Liver (tissue), 9 donors: ENCODE results near the gene RSPRY1. TPM values are rescaled to one million over a fixed set of nuclear protein-coding genes. Genes with fewer than 3 reads are reported as not detected.

Experiments
- DNase-seq: peaks from one replicate; pipeline ENCODE4 v3.0.0-alpha.2; 2017; ENCODE audit warnings: low spot score
- H3K27ac ChIP-seq, 2 donors: one replicate each; pipeline ENCODE4 v1.7.0; 2013; ENCODE audit warnings: inconsistent platforms in 2 of 2, low read length in 2 of 2, control low read depth in 1 of 2, low read depth in 1 of 2, mild to moderate bottlenecking in 1 of 2
- H3K27me3 ChIP-seq, 4 donors: one replicate each; pipeline versions ENCODE4 v1.6.1 to v1.7.0; 2013; ENCODE audit warnings: low read length in 3 of 4, inconsistent platforms in 1 of 4, mild to moderate bottlenecking in 1 of 4, moderate library complexity in 1 of 4; ENCODE audit not compliant: control insufficient read depth in 4 of 4, insufficient read depth in 4 of 4
- H3K36me3 ChIP-seq, 4 donors: one replicate each; pipeline versions ENCODE4 v1.6.1 to v1.7.0; 2013; ENCODE audit warnings: low read length in 3 of 4, mild to moderate bottlenecking in 3 of 4, low read depth in 1 of 4, moderate library complexity in 1 of 4; ENCODE audit not compliant: control insufficient read depth in 4 of 4, insufficient read depth in 3 of 4
- H3K4me1 ChIP-seq, 4 donors: one replicate each; pipeline versions ENCODE4 v1.6.1 to v1.7.0; 2013; ENCODE audit warnings: low read length in 3 of 4, mild to moderate bottlenecking in 3 of 4, moderate library complexity in 1 of 4; ENCODE audit not compliant: control insufficient read depth in 4 of 4, insufficient read depth in 4 of 4
- H3K4me3 ChIP-seq, 3 donors: one replicate each; pipeline versions ENCODE4 v1.6.1 to v1.7.0; 2013; ENCODE audit warnings: low read length in 3 of 3, control low read depth in 1 of 3, low read depth in 1 of 3, mild to moderate bottlenecking in 1 of 3
- H3K9ac ChIP-seq, 2 donors: one replicate each; pipeline ENCODE4 v1.7.0; 2013; ENCODE audit warnings: low read length in 2 of 2, mild to moderate bottlenecking in 2 of 2, moderate library complexity in 2 of 2, control low read depth in 1 of 2, low read depth in 1 of 2
- H3K9me3 ChIP-seq, 4 donors: one replicate each; pipeline versions ENCODE4 v1.6.1 to v1.7.0; 2013; ENCODE audit warnings: low read length in 3 of 4; ENCODE audit not compliant: control insufficient read depth in 4 of 4
- ATF3 ChIP-seq: IDR thresholded peaks from 2 replicates; pipeline ENCODE4 v1.6.1; 2016; ENCODE audit warnings: antibody characterized with exemption
- CTCF ChIP-seq: fragments of 150-350 bp; IDR thresholded peaks from 2 replicates; pipeline ENCODE4 v1.5.1; 2017; ENCODE audit warnings: improper control_type of control experiment, low read depth, low read length; ENCODE audit not compliant: missing input control
- EGR1 ChIP-seq, 2 donors: IDR thresholded peaks; 2 replicates each; pipeline ENCODE4 v1.6.1; 2016 to 2018; ENCODE audit warnings: antibody characterized with exemption in 2 of 2, low read depth in 2 of 2
- FOXA1 ChIP-seq: IDR thresholded peaks from 2 replicates; pipeline ENCODE4 v1.6.1; 2016; ENCODE audit warnings: antibody characterized with exemption
- FOXA2 ChIP-seq: IDR thresholded peaks from 2 replicates; pipeline ENCODE4 v1.6.1; 2016; ENCODE audit warnings: antibody characterized with exemption
- GABPA ChIP-seq, 2 donors: IDR thresholded peaks in 1 of 2; conservative IDR thresholded peaks in 1 of 2; 2 replicates each; pipeline ENCODE4 v1.6.1; 2016; ENCODE audit warnings: antibody characterized with exemption in 2 of 2, mild to moderate bottlenecking in 1 of 2, moderate library complexity in 1 of 2
- HNF4A ChIP-seq, 2 donors: conservative IDR thresholded peaks; 2 replicates each; pipeline ENCODE4 v1.6.1; 2016; ENCODE audit warnings: antibody characterized with exemption in 2 of 2, mild to moderate bottlenecking in 2 of 2
- JUND ChIP-seq, 2 donors: IDR thresholded peaks; 2 replicates each; pipeline ENCODE4 v1.6.1; 2016; ENCODE audit warnings: antibody characterized with exemption in 2 of 2
- MAX ChIP-seq: IDR thresholded peaks from 2 replicates; pipeline ENCODE4 v1.6.1; 2016; ENCODE audit warnings: antibody characterized with exemption
- NR2F2 ChIP-seq: IDR thresholded peaks from 2 replicates; pipeline ENCODE4 v1.6.1; 2016; ENCODE audit warnings: antibody characterized with exemption
- RAD21 ChIP-seq, 2 donors: IDR thresholded peaks; 2 replicates each; pipeline ENCODE4 v1.6.1; 2016; ENCODE audit warnings: antibody characterized with exemption in 2 of 2, mild to moderate bottlenecking in 2 of 2
- REST ChIP-seq: IDR thresholded peaks from 2 replicates; pipeline ENCODE4 v1.6.1; 2016; ENCODE audit warnings: antibody characterized with exemption, mild to moderate bottlenecking
- RXRA ChIP-seq, 2 donors: IDR thresholded peaks; 2 replicates each; pipeline ENCODE4 v1.6.1; 2017 to 2018; ENCODE audit warnings: antibody characterized with exemption in 2 of 2, mild to moderate bottlenecking in 1 of 2
- SP1 ChIP-seq: IDR thresholded peaks from 2 replicates; pipeline ENCODE4 v1.6.1; 2018; ENCODE audit warnings: antibody characterized with exemption, mild to moderate bottlenecking
- TAF1 ChIP-seq: conservative IDR thresholded peaks from 2 replicates; pipeline ENCODE4 v1.6.1; 2016; ENCODE audit warnings: antibody characterized with exemption, mild to moderate bottlenecking
- YY1 ChIP-seq: IDR thresholded peaks from 2 replicates; pipeline ENCODE4 v1.6.1; 2016; ENCODE audit warnings: antibody characterized with exemption, mild to moderate bottlenecking
- ZBTB33 ChIP-seq: IDR thresholded peaks from 2 replicates; pipeline ENCODE4 v1.6.1; 2016; ENCODE audit warnings: antibody characterized with exemption
- WGBS: extraction: QIAGEN DNeasy Blood & Tissue Kit; methylation state at CpG from one replicate; pipeline ENCODE4 v1.1.7; 2013; 5-methylcytosine and 5-hydroxymethylcytosine counted together
- polyA plus RNA-seq, 2 donors: library from polyadenylated mRNA; stranded (reverse) in 1 of 2; unstranded in 1 of 2; fragments of 200-250 nt in 1 of 2; fragments of >200 nt in 1 of 2; fragmentation: Nextera tagmentation in 1 of 2; extraction: Ambion mirVana in 1 of 2; gene quantifications; one replicate each; pipeline versions ENCODE4 v1.2.1 to v1.2.3, GENCODE V29; 2013 to 2015
- total RNA-seq, 2 donors: library from RNA; depleted of rRNA; stranded (reverse); fragments of >200 nt; gene quantifications; one replicate each; pipeline ENCODE4 v1.2.3, GENCODE V29; 2014
- donor health status: healthy.
- donor health status: healthy.
- donor health status: healthy.
- donor health status: healthy.
- donor health status: healthy.

The RSPRY1 gene
- total and polyA plus RNA-seq, 4 donors: 10.9 to 27.6 (median 20.2) TPM

GRCh38 chr16:57268804-57269800, 83.0 kb downstream of the RSPRY1 start (continued):
- TF ChIP-seq REST: no peak
- no peak for TF ChIP-seq CTCF
- no peak for TF ChIP-seq EGR1 (IDR thresholded peaks at IDR 0.05; ENCODE audit: low read depth in 2 of 2)
- TF ChIP-seq FOXA1: no peak
- no peak for TF ChIP-seq RXRA (IDR thresholded peaks at IDR 0.05)
- TF ChIP-seq NR2F2: no peak

- Histone ChIP-seq H3K27me3 (no peaks in the 10 kb centered on the region), H3K9ac (no peak overlapping the region), H3K4me1 (peaks cover 0 to 4% (median 0%) of the 10 kb centered on the region in 4 donors), H3K9me3 (no peaks in the 10 kb centered on the region), H3K27ac (no peak overlapping the region), H3K36me3 (no peaks in the 10 kb centered on the region), H3K4me3 (no peak overlapping the region)
- DNase-seq: no peak
- WGBS: 95% methylated on average over 25 of the region's 25 CpGs
- TF ChIP-seq EGR1 (IDR thresholded peaks at IDR 0.05; ENCODE audit: low read depth in 2 of 2): no peak
- no peak for TF ChIP-seq RAD21 (IDR thresholded peaks at IDR 0.05)
- no peak for TF ChIP-seq ATF3
- TF ChIP-seq JUND (IDR thresholded peaks at IDR 0.05): no peak
- no peak for TF ChIP-seq MAX
- no peak for TF ChIP-seq HNF4A (conservative IDR thresholded peaks at IDR 0.05)
- no peak for TF ChIP-seq CTCF
- TF ChIP-seq GABPA (IDR thresholded peaks at IDR 0.05 in 1 of 2, conservative IDR thresholded peaks at IDR 0.05 in 1 of 2): no peak
- TF ChIP-seq SP1: no peak
- no peak for TF ChIP-seq FOXA1
- TF ChIP-seq REST: no peak
- no peak for TF ChIP-seq NR2F2
- no peak for TF ChIP-seq YY1
- TF ChIP-seq FOXA2: no peak
- TF ChIP-seq TAF1: no peak
- no peak for TF ChIP-seq ZBTB33
- no peak for TF ChIP-seq RXRA (IDR thresholded peaks at IDR 0.05)
Measured at GRCh38 chr16:57270221-57271062, 84.3 kb downstream of the RSPRY1 start.
